ENCODE measurements around the gene NDUFS6.

DNA sequence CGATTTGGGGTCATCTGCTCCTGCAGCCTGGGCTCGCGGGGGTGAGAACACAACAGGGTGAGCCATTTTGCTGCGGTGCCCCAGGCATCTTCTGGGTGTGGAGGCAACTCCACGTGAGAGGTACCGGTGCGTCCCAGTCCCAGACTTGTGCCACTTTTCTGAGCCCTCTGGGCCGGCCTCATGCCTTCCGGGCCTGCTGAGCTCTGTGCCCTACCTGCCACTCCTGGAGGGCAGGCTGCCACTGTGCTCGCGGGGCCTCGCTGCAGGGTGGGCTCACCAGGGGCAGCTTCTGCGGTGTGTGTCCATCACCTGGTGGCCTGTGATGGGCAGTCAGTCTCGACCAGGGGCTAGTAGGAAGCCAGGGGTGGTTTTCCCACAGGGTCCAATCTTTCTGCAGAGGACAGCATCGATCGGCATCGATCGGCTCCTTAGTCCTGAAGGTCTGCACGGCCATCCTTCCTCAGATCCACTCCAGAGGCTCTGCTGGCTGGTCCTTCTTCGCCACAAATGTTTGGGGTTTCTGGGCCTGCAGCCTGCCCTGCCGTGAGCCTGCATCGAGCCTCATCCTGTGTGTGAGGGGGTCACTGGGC is 58.9 kb downstream of the NDUFS6 start:
- TF ChIP-seq POLR2A (IDR thresholded peaks at IDR 0.05), result no peak
- TF ChIP-seq CTCF (IDR thresholded peaks at IDR 0.05 in 8 of 11, conservative IDR thresholded peaks at IDR 0.05 in 3 of 11), result no peak
- TF ChIP-seq POLR2AphosphoS5 (IDR thresholded peaks at IDR 0.05), result no peak
